ENCODE measurements around the gene FH. TPM values are rescaled to one million over a fixed set of nuclear protein-coding genes. Genes with fewer than 3 reads are reported as not detected.

The FH gene
- 98.6 and 103 TPM in 2 replicates for total RNA-seq

DNA sequence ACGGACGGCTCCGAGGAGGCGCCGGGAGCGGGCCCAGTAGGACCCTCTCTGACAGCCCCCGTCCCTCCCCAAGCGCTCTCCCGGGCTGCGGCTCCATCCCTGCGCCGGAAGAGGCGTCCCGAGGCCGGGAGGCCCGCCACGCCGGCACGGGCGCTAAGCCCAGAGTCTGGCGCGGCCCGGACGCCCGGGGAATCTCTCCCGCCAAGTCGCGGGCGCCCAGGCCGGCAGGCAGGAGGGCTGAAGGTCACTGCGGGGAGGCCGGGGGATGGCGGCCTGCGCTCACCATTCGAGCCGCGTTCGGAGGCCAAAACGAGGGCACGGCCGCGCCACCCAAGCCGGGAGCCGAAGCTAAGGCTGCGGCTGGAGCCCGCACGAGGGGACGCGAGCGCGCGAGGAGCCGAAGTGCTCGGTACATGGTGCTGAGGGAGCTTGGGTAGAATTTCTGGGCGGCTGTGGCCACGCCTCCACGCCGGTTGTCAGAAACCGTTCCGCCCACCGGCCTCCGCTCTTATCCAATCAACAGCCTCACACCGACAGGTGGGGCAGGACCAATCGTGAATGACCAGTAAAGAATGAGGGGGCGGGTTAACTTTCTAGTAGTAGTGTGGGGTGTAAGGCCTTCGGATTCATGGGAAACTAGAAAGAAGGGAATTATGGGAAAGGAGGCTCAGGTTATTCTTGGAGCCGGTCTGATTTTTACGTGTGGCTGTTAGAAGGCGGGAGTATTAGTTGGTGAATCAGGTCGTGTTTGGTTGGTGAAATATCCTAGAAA is at the start of gene FH:
TSS of gene FH (minus strand) at position 448 of the 772 bp plus-strand sequence. CDS start at position 415, 33 bp downstream.
- Mint-ChIP-seq H3K9me3 (no peaks in the 10 kb centered on the region), H3K36me3 (ENCODE audit: low read depth) (peaks cover 15% of the 10 kb centered on the region), H3K27ac (peak within 1 kb of the TSS; percentile 87), H3K4me3 (no peak within 1 kb of the TSS), H3K4me1 (peaks cover 23% of the 10 kb centered on the region), H3K27me3 (peaks cover 27% of the 10 kb centered on the region)
- DNase-seq, result peak; percentile 98
- intact Hi-C loops (cut with micrococcal nuclease), result loop anchor here (1.0 to 10.0 kb wide), 3 partner anchors 12 to 1735 kb away; partner anchors contain the start of genes CEP170 and SDCCAG8

DNA sequence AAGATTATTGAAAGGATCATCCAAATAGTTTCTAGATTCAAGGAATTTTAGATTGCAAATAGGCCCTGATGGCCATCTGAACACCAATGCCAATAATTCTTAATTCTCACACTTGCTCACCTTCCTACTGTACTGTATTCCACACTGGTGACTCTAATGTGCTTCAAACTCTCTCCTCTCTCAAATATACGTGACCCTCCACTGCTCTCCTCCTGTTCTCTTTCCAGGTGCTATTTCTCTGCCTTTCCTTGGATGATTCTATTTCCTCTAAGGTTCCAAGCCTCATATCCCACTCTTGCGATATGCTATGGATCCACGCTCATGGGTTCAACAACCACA is 41.3 kb upstream of the FH start:
- Mint-ChIP-seq H3K36me3 (ENCODE audit: low read depth) (no peaks in the 10 kb centered on the region), H3K4me3 (no peak overlapping the region), H3K27ac (no peak overlapping the region), H3K4me1 (no peaks in the 10 kb centered on the region), H3K9me3 (no peaks in the 10 kb centered on the region), H3K27me3 (peaks cover 2% of the 10 kb centered on the region)
- no peak for DNase-seq
- intact Hi-C loops (cut with micrococcal nuclease), result no loop called here

DNA sequence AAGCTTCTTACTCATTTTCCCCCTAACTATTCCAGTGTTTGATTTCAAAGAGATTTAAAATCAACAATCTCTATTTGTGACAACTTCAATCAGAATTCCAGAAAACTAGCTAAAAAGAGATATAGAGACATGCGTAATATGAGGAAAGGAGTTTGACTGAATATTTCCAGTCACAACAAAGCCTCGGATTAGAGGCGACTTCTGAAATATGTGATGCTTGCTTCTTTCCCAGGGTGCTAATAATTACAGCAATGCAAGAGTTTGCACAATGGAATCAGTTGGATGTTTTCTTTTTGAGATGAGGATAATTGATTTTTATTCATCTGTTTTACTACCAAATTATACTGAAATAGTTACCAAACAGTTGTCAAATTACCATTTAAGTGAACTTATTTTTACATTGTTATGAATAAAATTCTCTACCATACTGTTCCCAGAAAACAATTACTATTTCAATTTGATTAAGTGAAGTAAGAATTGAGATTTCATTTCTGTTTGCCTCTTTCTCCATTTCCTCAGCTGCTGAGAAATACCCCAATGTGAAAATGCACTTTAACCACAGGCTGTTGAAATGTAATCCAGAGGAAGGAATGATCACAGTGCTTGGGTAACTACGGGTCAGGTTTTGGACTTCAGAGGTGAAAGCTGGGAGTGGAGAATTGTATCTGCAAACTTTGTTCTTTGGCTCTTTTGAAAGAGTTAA is 40.7 kb upstream of the FH start:
- peaks cover 2% of the 10 kb centered on the region for H3K27me3 Mint-ChIP-seq
- no peak overlapping the region for H3K27ac Mint-ChIP-seq
- no peaks in the 10 kb centered on the region for H3K9me3 Mint-ChIP-seq
- no peak for DNase-seq
- H3K4me3 Mint-ChIP-seq, result no peak overlapping the region
- no peaks in the 10 kb centered on the region for H3K36me3 Mint-ChIP-seq (ENCODE audit: low read depth)
- no peaks in the 10 kb centered on the region for H3K4me1 Mint-ChIP-seq
- intact Hi-C loops (cut with micrococcal nuclease), result no loop called here

DNA sequence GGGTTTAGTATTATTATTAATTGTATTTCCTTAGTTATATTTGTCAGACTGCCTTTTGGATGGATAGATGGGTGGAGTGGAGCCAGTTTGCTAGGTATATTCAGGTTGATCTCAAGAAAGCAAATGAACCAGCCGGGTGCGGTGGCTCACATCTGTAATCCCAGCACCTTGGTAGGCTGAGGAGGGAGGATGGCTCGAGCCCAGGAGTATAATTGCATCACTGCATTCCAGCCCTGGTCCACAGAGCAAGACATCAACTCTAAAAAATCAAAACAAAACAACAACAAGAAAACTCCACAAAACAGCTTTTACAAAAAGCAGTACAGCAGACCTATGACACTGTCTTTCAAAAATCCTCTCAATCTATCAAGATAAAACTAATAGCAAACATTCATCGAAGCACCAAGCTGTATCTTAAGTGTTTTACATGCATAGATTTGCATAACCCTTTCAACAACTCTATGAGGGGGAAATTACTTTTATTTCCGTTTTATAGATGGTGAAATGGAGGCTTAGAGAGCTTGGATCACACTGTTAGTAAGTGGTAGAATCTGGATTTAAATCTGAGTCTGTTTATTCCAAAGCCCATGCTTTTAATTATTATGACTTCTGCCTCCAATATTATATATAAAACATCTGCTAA is 38.1 kb upstream of the FH start:
- intact Hi-C loops (cut with micrococcal nuclease), result no loop called here
- no peak for DNase-seq
- no peak overlapping the region for H3K4me3 Mint-ChIP-seq
- no peak overlapping the region for H3K27ac Mint-ChIP-seq
- H3K9me3 Mint-ChIP-seq, result peaks cover 2% of the 10 kb centered on the region
- H3K36me3 Mint-ChIP-seq (ENCODE audit: low read depth), result no peaks in the 10 kb centered on the region
- H3K4me1 Mint-ChIP-seq, result peaks cover 1% of the 10 kb centered on the region
- peaks cover 2% of the 10 kb centered on the region for H3K27me3 Mint-ChIP-seq

DNA sequence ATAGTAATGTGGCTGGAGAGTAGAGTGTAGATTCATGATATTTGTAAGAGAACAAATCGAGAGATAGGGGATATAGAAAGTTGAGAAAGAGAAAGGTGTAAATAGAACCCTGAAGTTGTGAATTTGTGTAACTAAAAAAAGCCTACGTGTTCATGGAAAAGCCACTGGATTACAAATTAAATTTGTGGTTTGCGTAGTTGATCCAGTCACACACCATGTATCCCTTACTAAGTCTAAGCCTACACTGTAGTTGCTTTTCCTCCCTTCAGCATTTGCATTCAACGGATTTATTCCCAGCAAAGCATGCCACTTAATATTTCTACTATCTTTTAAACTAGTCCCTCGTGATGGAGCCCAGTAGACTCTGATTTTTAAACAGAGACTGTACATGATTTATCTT is 37.5 kb upstream of the FH start:
- H3K36me3 Mint-ChIP-seq (ENCODE audit: low read depth), result no peaks in the 10 kb centered on the region
- no peak overlapping the region for H3K27ac Mint-ChIP-seq
- H3K4me1 Mint-ChIP-seq, result peaks cover 3% of the 10 kb centered on the region
- DNase-seq, result no peak
- H3K4me3 Mint-ChIP-seq, result no peak overlapping the region
- peaks cover 4% of the 10 kb centered on the region for H3K9me3 Mint-ChIP-seq
- intact Hi-C loops (cut with micrococcal nuclease), result no loop called here
- no peaks in the 10 kb centered on the region for H3K27me3 Mint-ChIP-seq

DNA sequence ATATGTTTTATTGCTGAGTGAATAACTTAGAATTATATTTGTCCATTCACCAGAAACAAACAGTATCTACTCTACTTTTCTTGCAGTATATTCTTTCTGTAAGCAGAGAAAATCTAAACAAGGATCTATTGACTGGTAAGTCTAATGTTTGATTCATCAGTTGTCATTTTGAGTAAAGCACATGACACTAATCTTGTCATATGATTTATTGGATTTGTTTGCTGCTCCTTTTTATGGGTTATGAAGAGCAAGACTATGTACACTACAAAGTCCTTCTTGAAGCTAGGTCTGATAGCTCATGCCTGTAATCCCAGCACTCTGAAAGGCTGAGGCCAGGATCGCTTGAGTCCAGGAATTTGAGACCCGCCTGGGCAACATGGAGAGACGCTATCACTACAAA is 36.0 kb upstream of the FH start:
- peaks cover 15% of the 10 kb centered on the region for H3K4me1 Mint-ChIP-seq
- peaks cover 7% of the 10 kb centered on the region for H3K9me3 Mint-ChIP-seq
- no peak overlapping the region for H3K4me3 Mint-ChIP-seq
- H3K36me3 Mint-ChIP-seq (ENCODE audit: low read depth), result no peaks in the 10 kb centered on the region
- H3K27me3 Mint-ChIP-seq, result no peaks in the 10 kb centered on the region
- H3K27ac Mint-ChIP-seq, result no peak overlapping the region
- intact Hi-C loops (cut with micrococcal nuclease), result no loop called here
- no peak for DNase-seq

DNA sequence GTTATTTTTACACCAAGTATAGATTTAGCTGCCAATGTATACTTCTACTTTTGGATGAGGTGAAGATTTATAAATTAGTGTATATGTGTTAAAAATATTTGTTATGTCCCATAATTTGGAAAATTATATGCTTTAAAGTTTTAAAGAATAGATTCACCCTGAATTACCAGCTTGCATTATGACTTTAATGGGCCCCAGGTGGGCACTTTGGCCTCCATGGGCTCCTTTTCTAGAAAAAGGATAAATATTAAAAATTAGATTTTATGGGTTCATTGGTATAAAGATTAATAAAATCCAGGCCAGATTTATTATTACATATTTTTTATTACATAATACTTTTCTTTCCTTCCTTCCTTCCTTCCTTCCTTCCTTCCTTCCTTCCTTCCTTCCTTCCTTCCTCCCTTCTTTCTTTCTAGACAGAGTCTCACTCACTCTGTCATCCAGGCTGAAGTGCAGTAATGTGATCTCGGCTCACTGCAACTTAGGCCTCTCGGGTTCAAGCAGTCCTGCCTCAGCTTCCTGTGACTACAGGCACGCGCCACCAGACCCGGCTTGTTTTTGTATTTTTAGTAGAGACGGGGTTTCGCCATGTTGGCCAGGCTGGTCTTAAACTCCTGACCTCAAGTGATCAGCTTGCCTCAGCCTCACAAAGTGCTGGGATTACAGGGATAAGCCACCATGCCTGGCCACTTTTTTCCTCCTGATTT is 34.5 kb upstream of the FH start:
- intact Hi-C loops (cut with micrococcal nuclease), result no loop called here
- H3K36me3 Mint-ChIP-seq (ENCODE audit: low read depth), result no peaks in the 10 kb centered on the region
- no peak overlapping the region for H3K4me3 Mint-ChIP-seq

DNA sequence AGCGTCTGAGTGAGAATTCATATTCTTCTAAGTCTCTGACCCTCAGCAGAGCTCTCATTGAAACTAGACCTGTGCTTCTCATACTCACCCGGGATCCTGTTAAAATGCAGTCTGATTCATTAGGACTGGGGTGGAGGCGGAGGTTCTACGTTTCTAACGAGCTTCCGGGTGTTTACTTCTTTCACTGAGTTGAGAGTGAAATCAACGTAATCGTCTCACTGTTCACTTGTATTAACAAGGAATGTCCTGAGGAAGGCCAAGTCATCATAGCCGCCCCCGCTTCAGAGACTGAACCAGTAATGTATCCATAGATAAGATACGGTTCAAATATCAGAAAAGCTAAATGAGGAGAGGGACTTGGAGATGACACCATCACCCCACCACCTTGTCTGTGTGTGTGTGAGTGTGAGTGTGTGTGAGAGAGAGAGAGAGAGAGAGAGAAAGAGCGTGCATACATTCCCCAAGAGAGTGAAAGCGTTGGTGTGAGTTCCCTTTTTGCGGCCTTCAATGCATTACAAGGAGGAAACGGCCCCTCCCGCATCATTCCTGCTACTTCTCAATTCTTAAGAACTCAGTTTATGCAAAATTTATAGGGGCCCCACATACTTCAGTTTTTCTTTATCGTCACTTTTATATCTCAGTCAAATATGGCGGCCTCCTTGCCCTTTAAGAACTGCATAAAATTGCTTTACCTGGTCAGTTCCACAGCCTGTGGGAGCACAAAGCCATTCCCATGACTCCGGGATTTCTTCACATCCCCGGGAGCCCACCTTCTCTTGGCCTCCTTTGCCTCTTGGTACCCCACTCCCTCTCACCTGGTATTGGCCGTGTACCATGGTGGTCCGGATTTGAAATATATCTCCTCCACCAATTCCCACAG is 32.4 kb upstream of the FH start:
- peak; percentile 77 for DNase-seq
- Mint-ChIP-seq H3K9me3 (peaks cover 7% of the 10 kb centered on the region), H3K36me3 (ENCODE audit: low read depth) (no peaks in the 10 kb centered on the region), H3K27me3 (peaks cover 2% of the 10 kb centered on the region), H3K27ac (peak overlapping the region; percentile 89), H3K4me3 (peak overlapping the region; percentile 82), H3K4me1 (peaks cover 15% of the 10 kb centered on the region)
- intact Hi-C loops (cut with micrococcal nuclease), result loop anchor here (1.0 kb wide), 2 partner anchors 21 to 40 kb away; no protein-coding TSS in a partner anchor

More for the DNA sequence above, 34.5 kb upstream of the FH start:
- H3K27ac Mint-ChIP-seq, result no peak overlapping the region
- no peak for DNase-seq
- H3K27me3 Mint-ChIP-seq, result no peaks in the 10 kb centered on the region
- peaks cover 15% of the 10 kb centered on the region for H3K4me1 Mint-ChIP-seq
- H3K9me3 Mint-ChIP-seq, result peaks cover 7% of the 10 kb centered on the region

DNA sequence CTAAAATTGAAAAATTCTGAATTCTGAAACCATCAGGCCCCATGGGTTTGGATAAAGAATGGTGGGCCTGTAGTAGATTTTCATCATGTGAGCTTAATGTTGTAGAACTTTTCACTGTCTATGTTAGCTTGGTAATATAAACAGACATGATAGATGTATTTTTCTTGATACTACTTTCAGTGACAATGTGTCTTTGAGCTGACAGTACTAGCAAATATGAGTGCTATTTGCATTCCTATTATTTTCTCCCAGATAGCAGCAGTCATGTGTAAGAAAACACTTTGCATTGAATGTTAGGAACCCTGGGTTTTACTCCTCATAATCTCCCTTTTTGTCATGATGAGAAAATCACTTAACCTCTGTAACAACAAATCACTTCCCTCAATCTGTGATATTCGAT is 30.8 kb upstream of the FH start:
- peaks cover 6% of the 10 kb centered on the region for H3K27me3 Mint-ChIP-seq
- no peak overlapping the region for H3K4me3 Mint-ChIP-seq
- H3K27ac Mint-ChIP-seq, result no peak overlapping the region
- intact Hi-C loops (cut with micrococcal nuclease), result no loop called here
- no peaks in the 10 kb centered on the region for H3K36me3 Mint-ChIP-seq (ENCODE audit: low read depth)
- DNase-seq, result no peak
- H3K9me3 Mint-ChIP-seq, result peaks cover 7% of the 10 kb centered on the region
- peaks cover 15% of the 10 kb centered on the region for H3K4me1 Mint-ChIP-seq

DNA sequence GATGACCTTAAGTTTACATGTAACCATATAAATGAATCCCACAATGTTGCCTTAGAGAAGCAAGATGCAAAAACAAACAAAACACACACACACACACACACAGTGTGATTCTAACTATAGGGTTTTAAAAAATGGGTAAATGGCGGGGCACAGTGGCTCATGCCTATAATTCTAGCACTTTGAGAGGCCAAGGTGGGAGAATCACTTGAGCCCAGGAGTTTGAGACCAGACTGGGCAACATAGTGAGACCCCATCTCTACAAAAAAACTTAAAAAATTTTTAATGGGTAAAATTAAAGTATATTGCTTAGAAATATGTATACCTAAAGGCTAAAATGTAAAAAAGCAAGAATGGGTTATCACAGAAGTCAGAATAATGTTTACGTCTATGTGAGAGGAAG is 28.5 kb upstream of the FH start:
- no peaks in the 10 kb centered on the region for H3K36me3 Mint-ChIP-seq (ENCODE audit: low read depth)
- no peak overlapping the region for H3K4me3 Mint-ChIP-seq
- peaks cover 15% of the 10 kb centered on the region for H3K4me1 Mint-ChIP-seq
- peaks cover 10% of the 10 kb centered on the region for H3K27me3 Mint-ChIP-seq
- intact Hi-C loops (cut with micrococcal nuclease), result no loop called here
- peaks cover 7% of the 10 kb centered on the region for H3K9me3 Mint-ChIP-seq
- DNase-seq, result no peak
- no peak overlapping the region for H3K27ac Mint-ChIP-seq

DNA sequence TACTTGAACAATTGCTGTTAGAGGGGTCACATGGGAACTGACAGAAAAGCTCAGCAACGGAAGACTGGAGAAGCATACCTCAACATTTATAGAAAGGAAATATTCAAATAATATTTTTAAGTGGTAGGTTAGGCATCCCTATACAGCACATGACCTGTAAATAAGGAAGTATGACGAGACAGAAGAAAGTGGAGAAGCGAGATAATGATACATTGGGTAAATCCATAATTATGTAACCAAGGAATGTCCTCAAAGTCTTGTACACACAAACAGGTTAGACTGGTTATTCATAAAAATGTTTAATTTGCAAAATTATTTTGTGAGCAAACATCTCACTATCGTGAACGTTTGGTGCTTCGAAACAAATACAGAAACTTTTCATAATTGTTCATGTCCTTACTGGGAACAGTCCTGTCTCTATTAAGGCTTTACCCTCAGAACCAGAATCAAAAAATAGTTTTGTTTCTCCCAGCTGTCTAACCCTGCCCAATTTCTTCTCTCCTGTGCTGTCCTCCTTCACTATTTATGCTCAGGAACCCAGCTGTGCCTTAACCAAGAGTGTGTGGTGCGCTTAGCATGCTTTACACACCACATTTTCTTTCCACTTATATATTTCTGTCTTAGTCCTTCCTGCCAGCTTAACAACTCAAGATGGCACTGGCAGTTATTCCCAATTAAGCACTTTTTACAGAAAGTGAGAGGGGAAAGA is 22.8 kb upstream of the FH start:
- Mint-ChIP-seq H3K36me3 (ENCODE audit: low read depth) (no peaks in the 10 kb centered on the region), H3K4me1 (no peaks in the 10 kb centered on the region), H3K9me3 (no peaks in the 10 kb centered on the region), H3K27ac (no peak overlapping the region), H3K27me3 (peaks cover 13% of the 10 kb centered on the region), H3K4me3 (no peak overlapping the region)
- no peak for DNase-seq
- intact Hi-C loops (cut with micrococcal nuclease), result no loop called here

DNA sequence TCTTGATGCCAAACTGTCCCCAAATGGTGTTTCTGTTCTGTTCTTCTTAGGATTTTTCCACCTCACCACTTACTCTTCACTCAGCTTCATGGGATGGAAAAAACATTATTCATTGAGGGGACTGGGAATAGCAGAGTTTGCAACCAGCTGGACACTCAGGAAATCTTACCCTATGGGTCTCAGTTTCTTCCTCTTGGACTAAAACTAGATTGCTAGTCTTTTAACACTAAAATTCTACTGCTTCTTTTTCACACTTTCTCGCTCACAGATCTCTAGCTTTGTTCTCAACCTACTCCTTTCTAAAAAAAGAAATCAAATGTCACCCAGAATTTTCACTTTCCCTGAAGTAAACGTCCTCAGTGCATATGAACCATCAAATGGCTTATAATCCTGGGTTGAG is 17.4 kb upstream of the FH start:
- H3K9me3 Mint-ChIP-seq, result no peaks in the 10 kb centered on the region
- H3K27ac Mint-ChIP-seq, result no peak overlapping the region
- no peaks in the 10 kb centered on the region for H3K36me3 Mint-ChIP-seq (ENCODE audit: low read depth)
- peaks cover 8% of the 10 kb centered on the region for H3K4me1 Mint-ChIP-seq
- no peak overlapping the region for H3K4me3 Mint-ChIP-seq
- DNase-seq, result no peak
- intact Hi-C loops (cut with micrococcal nuclease), result no loop called here
- peaks cover 20% of the 10 kb centered on the region for H3K27me3 Mint-ChIP-seq

All from activated CD4-positive, alpha-beta T cell treated with anti-CD3 and anti-CD28 coated beads, Interleukin-2, amount 10 ng/mL, durations not matched to agents 24 days and 14 days (primary cell).